Stimulated activated CD8-positive, alpha-beta memory T cell treated with anti-CD3 and anti-CD28 coated beads, Interleukin-12 subunit alpha, Interleukin-12 subunit beta, amount 100 ng/mL, for 4 hours (primary cell): ENCODE data around the gene CCR1.
"Not testable (repeated sequence)": the region's sequence is repeated elsewhere in the genome, so short reads cannot be mapped to it uniquely, and the experiment has no call there.

ENCODE experiments used
- DNase-seq: peaks from one replicate; pipeline ENCODE4 v3.0.0-alpha.2; 2020; ENCODE audit warnings: low read depth

The CCR1 gene

DNA sequence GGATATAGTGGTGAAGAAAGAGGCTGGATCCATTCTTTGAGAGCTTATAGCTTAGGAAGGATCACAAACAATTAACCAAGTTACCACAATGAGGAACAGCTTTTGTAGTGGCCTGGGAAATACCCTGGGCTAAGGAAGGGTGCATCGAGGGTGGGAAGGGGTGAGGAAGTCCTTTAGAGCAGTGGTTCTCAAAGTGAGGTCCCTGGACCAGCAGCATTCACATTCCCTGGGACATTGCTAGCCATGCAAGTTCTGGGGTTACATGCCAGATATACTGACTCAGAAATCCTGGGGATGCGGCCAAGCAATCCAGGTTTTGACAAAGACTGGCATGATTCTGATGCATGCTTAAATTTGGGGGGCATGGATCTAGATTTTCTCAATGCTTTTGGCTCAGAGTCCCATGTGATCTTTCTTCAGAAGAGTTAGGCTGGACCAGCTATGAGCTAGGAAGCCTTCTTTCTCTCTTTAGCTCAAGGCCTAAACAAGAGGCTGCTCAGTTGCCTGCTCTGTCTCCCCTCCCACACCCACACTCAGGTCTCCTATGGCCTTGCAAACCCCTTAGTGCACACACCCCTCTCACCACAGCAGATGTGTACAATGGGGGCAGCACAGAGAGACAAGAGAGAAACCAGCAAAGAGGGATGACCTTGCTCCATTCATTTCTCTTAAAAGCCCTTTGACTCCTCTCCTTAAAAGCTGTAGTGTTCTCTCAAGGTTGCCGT is 1.8 kb upstream of the CCR1 start:
- DNase-seq = no peak

DNA sequence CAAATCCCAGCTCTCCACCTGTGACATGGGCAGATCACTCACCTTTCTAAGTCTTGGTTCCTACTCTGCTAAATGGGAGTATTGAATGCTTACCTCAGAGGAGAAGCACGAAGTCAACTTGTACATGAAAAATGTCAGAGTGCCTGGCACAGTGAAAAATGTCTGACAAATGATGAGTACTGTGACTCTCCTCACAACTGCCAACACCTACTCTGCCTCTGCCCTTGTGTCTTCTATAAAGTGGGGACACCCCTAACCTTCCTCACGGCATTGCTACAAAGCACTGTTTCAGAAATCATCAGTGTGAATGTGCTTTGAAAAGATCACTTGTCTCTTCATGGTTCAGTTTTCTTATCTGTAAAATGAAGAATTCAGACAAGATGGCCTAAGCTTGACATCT is 940 bp upstream of the CCR1 start:
- DNase-seq = no peak

DNA sequence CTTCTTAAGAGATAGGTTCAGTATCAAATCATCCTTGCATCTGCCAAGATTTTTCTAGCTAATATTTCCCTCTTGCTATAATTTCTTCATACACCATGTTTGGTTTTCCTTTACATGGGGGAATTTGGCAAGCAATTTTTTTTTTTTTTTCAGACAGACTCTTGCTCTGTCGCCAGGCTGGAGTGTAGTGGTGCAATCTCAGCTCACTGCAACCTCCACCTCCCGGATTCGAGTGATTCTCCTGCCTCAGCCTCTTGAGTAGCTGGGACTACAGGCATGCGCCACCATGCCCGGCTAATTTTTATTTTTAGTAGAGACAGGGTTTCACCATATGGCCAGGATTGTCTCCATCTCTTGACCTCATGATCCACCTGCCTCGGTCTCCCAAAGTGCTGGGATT is 599 bp downstream of the CCR1 start:
- not testable (repeated sequence) for DNase-seq

DNA sequence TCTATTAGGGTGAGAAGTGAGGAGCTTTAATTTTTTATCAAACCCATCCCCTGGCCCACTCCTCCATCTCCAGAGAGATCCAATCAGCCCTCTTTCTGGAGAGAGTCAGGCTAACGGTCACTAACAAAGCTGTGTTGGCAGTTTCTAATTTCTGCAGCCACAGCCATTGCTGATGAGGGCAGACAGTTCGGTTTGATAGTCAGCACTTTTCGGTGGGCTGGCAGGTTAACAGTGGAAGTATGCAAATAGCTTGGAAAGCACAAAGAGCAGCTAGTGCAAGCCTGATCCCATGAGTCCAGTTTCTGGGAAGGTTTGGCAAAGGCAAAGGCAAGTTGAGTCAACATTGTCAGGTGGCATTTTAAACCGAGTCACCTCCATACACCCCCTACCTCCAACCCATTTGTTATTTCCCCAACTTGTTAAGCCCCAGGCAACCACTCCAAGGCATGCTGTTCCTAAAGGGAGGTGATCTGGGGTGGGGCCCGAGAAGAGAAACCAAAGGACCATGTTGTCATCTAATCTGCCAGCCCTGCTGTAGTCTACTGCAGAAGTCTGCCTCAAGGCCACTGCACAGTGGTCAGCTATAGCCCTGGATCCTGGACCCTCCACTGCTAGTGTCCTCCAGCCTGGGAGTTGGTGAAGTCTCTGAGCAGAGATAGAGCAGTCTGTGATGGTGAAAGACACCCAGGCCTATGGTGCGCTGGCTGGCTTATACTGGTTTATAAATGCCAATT is 1.7 kb downstream of the CCR1 start:
- no peak for DNase-seq

DNA sequence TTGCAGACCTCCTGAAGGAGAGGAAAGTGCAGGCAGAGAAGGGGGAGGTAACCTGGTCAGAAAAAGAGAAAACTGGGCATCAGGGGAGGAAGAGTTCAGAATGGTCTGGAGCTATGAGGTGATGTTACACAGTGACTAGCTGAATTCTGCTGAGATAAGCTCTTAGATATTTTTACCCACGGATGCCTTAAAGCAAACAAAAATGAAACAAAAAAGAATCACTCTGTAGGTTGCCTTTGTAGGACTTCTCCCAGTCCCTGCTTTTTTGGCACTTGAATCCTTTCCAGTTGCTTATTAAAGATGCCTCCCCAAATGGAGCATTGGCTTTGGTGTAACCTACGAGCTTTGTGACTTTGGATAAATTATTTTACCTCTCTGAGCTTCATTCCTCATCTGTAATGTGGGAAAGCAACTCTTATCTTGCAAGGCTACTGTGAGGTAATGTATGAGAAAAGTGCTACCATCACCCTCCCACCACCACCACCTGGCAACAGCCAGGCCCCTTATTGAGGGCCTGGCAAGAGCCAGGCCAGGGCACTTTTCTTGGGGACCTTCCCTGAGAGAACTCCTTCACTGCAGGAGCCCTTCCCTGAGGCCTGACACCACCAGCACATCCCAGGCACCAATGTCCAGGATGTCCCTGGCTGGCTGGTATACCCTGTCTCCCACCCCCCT is 2.7 kb downstream of the CCR1 start:
- DNase-seq = no peak

DNA sequence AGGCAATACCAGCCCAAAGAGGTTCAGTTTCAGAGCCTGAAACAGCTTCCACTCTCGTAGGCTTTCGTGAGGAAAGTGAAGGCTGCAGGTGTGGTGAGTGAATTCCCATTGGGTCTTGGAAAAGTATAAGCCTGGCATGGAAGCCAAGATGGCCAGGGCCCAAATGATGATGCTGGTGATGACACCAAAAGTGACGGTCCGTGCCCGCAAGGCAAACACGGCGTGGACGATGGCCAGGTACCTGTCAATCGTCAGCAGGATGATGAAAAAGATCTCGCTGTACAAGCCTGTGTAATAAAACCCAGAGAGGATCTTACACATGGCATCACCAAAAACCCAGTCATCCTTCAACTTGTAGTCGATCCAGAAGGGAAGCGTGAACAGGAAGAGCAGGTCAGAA is 4.4 kb downstream of the CCR1 start:
- no peak for DNase-seq

DNA sequence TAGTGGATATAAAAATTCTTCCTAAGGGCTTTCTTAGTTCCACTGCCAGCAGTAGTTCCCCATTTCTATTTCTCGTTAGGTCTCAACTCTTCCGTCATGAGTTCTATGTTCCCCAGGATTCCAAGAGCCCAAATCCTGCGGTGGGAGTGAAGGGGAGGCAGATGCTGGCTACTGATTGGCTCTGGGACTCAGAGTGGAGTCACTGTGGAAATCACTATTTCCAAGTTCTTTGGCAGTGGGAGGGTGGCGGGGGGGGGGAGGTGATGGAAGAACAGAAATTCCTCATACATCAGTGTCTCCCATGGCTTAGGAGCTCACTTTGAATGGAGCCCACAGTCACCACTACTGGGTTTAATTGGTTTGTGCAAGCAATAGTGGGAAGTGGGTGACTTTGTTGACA is 5.6 kb downstream of the CCR1 start:
- DNase-seq = no peak

DNA sequence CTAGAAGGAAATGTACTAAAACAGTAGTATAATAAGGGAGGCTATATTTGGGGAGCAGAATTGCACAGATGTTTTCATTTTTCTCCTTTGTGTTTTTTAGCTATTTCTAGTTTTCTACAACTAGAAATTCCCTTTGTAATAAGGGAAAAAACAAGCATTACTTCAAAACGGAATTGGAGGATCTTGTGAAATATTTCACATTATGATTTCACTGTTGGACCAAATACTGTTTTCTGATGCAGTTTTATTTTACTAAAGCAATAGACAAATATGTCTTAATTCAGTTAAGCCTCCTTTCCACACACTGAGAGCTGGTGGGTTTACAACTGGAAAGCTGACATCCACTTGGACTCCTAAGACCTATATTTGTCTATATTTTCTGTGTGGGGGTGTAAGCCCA is 7.3 kb downstream of the CCR1 start:
- no peak for DNase-seq

DNA sequence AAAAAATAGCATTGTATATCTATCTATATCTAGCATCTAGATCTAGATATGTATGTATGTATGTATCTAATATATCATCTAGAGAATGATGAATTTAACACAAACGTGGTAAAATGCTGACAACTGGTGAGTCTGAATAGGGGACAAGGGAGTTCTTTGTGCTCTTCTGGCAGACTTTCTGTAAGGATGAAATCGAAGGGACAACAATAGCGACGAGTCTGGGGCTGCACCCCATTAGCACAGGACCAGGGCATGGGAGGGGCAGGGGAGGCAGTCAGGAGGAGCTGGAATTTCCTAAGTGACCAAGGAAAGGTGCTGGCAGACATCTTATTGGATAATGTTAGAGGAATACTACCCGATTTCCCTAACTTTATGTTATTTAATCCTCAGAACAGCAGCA is 7.9 kb downstream of the CCR1 start:
- DNase-seq = no peak

DNA sequence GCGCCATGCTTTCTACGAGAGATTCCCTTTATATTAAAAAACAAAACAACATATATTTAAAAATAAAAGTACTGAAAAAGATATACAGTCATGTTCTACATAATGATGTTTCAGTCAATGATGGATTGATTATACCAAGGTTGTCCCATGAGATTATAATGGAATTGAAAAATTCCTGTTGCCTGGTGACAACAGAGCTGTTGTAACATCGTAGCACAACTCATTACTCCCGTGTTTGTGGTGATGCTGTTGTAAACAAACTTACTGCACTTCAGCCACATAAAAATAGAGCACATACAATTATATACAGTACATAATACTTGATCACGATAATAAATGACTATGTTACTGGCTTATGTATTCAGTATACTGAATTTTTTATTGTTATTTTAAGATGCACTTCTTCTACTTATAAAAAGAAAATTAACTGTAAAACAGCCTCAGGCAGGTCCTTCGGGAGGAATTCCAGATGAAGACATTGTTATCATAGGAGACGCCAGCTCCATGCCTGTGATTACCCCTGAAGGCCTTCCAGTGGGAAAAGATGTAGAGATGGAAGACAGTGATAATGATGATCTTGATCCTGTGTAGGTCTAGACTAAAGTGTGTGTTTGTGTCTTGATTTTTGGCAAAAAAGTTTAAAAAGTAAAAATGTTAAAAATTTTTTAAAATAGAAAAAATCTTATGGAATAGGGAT is 11.7 kb downstream of the CCR1 start:
- no peak for DNase-seq

DNA sequence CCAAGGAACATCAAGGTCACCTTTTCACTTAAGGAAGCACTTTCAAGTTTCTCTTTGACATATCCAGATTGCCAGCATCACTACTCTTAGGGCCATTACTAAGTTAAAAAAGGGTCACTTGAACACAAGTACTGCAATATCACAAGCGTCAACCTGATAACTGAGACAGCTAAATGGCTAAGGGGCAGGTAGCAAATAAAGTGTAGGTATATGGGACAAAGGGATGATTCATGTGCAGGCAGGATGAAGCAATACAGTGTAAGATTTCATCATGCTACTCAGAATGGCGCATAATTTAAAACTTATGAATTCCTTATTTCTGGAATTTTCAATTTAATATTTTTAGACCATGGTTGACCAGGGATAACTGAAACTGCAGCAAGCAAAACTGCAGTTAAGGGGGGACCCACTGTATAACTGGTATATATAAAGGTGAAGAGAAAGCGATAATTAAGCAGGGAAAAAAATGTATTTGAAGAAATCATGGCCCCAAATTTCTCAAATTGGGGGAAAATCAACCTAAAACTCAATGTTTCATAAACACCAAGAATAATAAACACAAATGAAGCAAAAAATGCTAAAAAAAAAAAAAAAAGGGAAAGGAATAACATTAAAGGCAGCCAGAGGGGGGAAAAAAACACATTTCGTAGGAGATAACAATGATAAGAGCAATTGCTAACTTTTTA is 13.1 kb downstream of the CCR1 start:
- DNase-seq = no peak

DNA sequence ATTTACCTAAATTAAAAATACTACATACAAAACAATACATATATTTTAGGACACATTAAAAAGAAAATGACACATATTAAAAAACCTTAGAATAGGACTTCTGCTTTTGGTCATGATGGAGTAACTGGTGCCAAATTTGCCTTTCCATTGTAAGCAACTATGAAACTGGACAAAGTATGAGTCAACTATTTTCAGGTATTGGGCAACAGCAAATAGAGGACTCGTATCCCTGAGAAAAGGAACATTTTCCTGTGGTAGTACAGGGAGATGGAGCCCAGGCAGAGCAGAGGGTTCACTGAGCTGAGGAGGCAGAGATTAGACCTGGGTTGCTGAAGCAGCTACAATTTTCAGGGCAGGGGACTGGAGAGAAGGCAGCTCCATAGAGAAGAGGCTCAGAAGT is 14.7 kb downstream of the CCR1 start:
- no peak for DNase-seq

DNA sequence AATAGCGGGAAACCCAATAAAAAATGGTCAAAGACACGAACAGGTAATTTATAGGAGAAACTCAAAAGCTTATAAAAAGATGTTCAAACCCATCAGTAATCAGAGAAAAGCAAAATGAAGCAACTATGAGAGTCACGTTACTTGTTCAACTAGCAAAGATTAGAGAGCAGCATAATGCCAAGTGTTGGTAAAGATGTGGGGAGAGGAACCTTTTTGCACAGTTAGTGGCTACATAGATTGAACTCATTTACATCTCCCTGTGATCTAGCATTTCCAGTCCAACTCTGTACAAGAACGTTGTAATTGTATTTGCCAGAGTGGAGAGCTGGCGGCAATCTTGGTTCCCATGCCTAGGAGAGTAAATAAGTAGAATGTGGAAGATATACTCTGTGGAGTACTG is 15.2 kb downstream of the CCR1 start:
- no peak for DNase-seq

DNA sequence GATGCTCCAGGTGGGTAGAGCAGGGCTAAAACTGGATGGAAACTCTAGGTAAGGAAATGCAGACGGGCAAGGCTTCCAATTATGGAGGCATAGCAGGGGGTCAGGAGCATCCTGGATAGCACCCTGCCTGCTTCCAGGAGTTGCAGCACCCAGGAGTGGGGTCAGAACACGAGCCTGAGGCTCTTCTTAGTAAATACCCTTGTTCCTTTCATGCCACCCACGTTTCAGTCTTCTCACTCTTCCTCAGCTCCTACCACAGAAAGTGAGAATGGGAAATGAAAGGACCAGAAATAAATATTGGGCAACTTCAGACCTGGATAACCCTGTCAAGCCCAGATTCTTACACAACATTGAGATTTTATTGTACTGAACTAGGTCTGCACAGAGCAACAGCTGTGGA is 16.4 kb downstream of the CCR1 start:
- no peak for DNase-seq

DNA sequence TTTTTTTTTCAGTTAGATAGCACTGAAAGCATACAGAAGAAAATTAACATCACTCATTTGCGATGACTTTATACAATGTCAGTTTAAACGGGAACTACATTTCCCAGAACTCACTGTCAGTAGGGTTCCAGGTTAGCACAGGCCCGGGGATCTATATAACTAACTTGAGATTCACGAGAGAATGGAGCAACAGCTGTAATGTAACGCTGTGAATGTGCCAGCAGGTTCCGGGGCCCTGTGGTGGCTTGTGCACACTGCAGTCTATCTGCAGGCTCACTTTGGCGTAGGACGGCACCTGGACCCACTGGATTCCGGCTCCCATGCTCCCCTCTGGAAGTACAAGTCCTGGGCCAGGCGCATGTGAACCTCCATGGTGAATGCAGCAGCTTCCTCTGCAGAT is 19.4 kb downstream of the CCR1 start:
- no peak for DNase-seq

DNA sequence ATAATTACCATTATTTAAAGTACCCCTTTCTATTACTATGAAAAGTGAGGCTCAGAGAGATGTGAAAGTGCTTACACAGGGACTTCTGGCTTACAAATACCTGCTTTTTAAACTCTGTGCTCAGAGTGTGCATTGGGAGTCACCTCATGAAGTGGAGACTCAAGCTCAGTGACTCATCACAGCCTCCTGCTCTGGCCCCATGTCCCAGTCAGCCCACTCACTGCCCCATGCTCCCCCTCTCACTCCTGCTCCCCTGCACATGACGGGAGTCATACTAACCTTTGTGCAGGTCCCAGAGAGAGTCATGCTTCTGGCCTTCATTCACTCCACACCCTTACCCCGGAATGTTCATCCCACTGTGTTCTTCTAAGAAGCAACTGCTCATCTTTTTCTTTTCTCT is 20.2 kb downstream of the CCR1 start:
- no peak for DNase-seq

DNA sequence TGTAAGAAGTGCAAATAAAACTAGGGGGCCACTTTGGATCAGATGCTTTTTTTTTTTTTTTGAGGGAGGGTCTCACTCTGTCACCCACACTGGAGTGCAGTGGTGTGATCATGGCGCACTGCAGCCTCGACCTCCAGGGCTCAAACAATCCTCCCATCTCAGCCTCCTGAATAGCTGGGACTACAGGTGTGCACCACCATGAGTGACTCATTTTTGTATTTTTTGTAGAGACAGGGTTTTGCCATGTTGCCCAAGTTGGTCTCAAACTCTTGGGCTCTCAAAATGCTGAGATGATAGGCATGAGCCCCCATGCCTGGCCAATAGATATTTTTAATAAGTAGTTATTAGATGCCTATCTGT is 20.8 kb downstream of the CCR1 start:
- DNase-seq = no peak

DNA sequence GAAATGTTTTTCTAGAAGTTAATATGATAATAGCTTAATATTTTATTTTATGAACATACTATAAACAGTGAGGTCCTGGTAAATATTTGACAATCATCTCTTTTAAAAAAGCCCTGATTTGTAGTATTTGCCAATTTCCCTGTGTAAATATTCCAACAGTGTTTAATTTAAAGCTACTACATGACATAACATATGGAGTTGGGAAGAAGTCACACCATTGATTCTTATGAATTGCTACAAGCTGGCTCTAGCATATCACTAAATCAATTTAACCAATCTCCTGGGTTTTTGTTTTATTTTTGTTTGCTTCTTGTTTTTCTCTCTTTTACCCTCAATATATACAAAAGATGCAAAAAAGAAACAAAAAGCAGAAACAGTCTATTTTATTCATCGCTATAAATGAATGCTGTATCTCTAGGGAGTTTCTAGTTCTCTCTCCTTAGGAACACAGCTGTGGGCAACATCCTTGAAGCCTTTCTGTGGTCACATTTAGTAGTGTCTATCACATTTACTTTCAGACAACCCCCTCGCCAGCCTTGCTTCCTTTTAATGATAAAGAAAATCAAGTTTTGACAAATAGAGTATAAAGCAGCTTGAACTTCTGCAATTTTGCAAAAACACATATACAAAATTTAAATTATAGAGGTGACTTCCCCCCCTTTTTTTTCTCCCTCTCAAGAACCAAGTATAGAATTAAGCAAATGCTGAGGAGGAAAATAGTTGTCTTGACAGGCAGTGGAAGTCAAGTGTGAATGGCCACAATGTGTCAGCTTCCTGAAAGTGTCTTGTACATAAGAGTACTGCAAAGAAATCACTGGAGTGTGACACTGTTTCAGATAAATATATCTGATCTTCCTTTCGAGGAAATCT is 21.4 kb downstream of the CCR1 start:
- no peak for DNase-seq

DNA sequence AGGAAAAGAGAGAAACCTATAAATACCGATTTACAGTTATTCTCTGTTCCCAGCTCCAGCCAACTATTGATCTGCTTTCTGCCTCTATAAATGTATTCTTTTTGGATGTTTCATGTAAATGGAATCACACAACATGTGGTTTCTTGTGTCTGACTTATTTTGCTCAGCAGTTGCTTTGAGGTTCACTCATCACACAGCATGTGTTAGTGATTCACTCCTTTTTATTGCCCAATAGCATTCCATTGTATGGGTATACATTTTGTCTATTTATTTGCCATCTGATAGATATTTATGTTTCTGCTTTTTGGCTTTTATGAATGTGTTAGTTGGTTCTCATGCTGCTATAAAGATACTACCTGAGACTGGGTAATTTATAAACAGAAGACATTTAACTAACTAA is 23.6 kb downstream of the CCR1 start:
- DNase-seq = no peak

DNA sequence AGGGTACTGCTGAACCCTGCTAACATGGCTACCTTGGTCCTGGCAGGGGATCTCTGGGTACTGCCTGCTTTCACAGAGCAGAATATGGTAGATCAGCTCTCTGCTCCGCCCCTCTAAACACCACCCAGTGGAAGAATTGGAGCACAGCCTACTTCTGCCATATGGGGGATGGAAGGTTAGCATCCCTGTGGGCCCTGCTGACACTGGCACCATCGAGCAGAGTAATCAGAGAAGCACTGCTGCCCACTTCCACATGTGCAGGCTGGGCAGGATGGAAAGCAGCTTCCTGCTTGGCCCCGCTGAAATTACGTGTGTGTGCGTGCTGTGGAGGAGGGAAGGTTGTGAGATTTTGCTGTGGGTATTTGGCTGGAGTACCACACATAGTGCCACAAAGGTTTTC is 24.8 kb downstream of the CCR1 start:
- no peak for DNase-seq

DNA sequence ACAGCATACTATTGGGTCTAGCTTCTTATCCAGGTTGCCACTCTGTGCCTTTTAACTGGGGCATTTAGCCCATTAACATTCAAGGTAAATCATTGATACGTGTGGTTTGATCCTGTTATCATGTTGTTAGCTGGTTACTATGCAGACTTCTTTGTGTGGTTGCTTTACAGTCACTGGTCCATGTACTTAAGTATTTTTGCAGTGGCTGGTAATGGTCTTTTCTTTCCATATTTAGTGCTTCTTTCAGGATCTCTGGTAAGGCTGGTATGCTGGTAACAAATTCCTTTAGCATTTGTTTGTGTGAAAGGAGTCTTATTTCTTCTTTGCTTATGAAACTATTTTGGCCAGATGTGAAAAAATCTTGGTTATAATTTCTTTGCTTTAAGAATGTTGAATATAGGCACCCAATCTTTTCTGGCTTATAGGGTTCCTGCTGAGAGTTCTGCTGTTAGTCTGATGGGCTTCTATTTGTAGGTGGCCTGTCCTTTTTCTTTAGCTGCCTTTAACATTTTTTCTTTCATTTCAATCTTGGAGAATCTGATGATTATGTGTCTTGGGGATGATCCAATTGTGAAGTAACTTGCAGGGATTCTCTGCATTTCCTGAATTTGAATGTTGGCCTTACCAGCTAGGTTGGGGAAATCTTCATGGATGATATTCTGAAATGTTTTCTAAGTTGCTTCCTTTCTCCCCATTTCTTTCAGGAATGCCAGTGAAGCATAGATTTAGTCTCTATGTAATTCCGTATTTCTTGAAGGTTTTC is 39.3 kb downstream of the CCR1 start:
- no peak for DNase-seq
